Measurements from ENCODE around the gene OGFOD1.

OGFOD1 gene

DNA sequence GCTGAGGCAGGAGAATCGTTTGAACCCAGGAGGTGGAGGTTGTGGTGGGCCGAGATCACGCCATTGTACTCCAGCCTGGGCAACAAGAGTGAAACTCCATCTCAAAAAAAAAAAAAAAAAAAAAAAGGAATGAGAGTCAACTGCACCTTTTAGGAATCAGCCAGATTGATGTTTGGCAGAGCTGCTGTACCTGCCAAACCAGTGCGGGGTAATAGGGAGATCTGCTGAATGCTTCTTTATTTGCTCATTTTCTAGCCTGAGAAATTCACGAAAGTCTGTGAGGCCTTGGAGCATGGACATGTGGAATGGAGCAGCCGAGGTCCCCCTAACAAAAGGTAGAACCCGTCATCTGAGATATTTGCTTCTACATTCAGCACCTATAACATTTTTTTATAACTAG lies 18.4 kb downstream of the OGFOD1 start:
- no peak for TF ChIP-seq ZC3H10 (CRISPR knock-in tag; IDR thresholded peaks at IDR 0.05)
- no peak for TF ChIP-seq ZNF70 (CRISPR knock-in tag; IDR thresholded peaks at IDR 0.05)
- TF ChIP-seq OSR1 (CRISPR knock-in tag; IDR thresholded peaks at IDR 0.05) = no peak
- no peak for TF ChIP-seq ARNTL (CRISPR knock-in tag; IDR thresholded peaks at IDR 0.05; ENCODE audit: borderline replicate concordance, low read depth)
- TF ChIP-seq RARB (CRISPR knock-in tag; IDR thresholded peaks at IDR 0.05) = no peak
- ATAC-seq = no peak

DNA sequence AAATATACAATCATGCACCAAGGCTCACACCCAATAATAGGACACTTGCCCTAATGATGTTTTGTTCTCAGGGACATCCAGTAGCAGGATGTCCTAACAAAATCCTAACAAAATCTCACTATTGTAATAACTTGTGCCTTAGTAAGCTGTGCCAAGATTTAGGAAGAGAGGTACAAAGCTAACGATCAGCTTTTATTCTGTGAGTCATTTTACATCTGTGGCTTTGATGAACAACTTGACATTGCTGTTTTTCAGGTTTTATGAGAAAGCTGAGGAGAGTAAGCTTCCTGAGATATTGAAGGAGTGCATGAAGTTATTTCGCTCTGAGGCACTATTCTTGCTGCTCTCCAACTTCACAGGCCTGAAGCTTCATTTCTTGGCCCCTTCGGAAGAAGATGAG lies 18.9 kb downstream of the OGFOD1 start:
- TF ChIP-seq SNAI2 (CRISPR knock-in tag; IDR thresholded peaks at IDR 0.05) (no peak), ZFP3 (CRISPR knock-in tag; IDR thresholded peaks at IDR 0.05) (no peak), PPARA (CRISPR knock-in tag; IDR thresholded peaks at IDR 0.05; ENCODE audit: borderline replicate concordance) (no peak)
- TF ChIP-seq, protein P1, sequence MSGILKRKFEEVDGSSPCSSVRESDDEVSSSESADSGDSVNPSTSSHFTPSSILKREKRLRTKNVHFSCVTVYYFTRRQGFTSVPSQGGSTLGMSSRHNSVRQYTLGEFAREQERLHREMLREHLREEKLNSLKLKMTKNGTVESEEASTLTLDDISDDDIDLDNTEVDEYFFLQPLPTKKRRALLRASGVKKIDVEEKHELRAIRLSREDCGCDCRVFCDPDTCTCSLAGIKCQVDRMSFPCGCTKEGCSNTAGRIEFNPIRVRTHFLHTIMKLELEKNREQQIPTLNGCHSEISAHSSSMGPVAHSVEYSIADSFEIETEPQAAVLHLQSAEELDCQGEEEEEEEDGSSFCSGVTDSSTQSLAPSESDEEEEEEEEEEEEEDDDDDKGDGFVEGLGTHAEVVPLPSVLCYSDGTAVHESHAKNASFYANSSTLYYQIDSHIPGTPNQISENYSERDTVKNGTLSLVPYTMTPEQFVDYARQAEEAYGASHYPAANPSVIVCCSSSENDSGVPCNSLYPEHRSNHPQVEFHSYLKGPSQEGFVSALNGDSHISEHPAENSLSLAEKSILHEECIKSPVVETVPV (CRISPR knock-in tag; IDR thresholded peaks at IDR 0.05) = no peak
- no peak for ATAC-seq

DNA sequence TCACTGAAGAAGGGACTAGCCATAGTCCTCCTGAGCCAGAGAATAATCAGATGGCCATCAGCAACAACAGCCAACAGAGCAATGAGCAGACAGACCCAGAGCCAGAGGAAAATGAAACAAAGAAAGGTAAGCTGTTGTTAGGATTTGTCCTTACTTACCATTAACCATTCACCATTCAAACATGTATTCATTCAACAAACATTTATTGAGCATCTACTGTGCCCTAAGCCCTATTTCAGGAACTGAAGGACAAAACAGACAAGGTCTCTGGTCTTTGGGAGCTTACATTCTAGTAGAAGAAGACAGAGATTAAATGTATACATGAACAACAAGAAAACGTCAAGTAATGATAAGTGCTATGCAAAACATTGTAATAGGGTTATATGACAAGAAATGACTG lies 19.3 kb downstream of the OGFOD1 start:
- no peak for TF ChIP-seq TCF4 (CRISPR knock-in tag; IDR thresholded peaks at IDR 0.05; ENCODE audit: borderline replicate concordance)
- ATAC-seq = no peak

DNA sequence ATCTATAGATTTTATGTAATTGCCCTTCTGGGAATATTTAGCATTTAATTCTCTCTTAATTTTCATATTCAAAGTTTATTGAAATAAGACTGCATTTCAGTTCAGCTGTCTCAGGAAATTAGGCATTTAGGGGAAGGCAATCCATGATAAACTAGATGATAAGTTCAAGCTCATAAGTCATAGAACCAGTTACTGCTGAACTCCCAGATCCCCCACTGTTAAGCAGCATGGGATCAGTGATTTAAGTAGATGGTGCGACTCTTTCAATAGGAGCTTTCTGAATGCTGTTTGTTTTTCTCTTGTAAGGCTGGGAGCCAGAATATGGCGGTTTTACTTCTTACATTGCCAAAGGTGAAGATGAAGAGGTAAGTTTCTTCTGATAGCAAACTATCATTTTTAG lies 23.8 kb downstream of the OGFOD1 start:
- TF ChIP-seq, protein P2, sequence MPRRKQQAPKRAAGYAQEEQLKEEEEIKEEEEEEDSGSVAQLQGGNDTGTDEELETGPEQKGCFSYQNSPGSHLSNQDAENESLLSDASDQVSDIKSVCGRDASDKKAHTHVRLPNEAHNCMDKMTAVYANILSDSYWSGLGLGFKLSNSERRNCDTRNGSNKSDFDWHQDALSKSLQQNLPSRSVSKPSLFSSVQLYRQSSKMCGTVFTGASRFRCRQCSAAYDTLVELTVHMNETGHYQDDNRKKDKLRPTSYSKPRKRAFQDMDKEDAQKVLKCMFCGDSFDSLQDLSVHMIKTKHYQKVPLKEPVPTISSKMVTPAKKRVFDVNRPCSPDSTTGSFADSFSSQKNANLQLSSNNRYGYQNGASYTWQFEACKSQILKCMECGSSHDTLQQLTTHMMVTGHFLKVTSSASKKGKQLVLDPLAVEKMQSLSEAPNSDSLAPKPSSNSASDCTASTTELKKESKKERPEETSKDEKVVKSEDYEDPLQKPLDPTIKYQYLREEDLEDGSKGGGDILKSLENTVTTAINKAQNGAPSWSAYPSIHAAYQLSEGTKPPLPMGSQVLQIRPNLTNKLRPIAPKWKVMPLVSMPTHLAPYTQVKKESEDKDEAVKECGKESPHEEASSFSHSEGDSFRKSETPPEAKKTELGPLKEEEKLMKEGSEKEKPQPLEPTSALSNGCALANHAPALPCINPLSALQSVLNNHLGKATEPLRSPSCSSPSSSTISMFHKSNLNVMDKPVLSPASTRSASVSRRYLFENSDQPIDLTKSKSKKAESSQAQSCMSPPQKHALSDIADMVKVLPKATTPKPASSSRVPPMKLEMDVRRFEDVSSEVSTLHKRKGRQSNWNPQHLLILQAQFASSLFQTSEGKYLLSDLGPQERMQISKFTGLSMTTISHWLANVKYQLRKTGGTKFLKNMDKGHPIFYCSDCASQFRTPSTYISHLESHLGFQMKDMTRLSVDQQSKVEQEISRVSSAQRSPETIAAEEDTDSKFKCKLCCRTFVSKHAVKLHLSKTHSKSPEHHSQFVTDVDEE (CRISPR knock-in tag; IDR thresholded peaks at IDR 0.05) = no peak
- TF ChIP-seq, protein P3, sequence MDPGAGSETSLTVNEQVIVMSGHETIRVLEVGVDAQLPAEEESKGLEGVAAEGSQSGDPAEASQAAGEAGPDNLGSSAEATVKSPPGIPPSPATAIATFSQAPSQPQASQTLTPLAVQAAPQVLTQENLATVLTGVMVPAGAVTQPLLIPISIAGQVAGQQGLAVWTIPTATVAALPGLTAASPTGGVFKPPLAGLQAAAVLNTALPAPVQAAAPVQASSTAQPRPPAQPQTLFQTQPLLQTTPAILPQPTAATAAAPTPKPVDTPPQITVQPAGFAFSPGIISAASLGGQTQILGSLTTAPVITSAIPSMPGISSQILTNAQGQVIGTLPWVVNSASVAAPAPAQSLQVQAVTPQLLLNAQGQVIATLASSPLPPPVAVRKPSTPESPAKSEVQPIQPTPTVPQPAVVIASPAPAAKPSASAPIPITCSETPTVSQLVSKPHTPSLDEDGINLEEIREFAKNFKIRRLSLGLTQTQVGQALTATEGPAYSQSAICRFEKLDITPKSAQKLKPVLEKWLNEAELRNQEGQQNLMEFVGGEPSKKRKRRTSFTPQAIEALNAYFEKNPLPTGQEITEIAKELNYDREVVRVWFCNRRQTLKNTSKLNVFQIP (CRISPR knock-in tag; IDR thresholded peaks at IDR 0.05; ENCODE audit: borderline replicate concordance, low read depth) = no peak
- TF ChIP-seq TOX (CRISPR knock-in tag; IDR thresholded peaks at IDR 0.05; ENCODE audit: borderline replicate concordance) (no peak), CSDC2 (CRISPR knock-in tag; IDR thresholded peaks at IDR 0.05) (no peak), RARB (CRISPR knock-in tag; IDR thresholded peaks at IDR 0.05) (no peak), ISL1 (CRISPR knock-in tag; IDR thresholded peaks at IDR 0.05) (no peak), ZFP30 (CRISPR knock-in tag; IDR thresholded peaks at IDR 0.05) (no peak), PPARA (CRISPR knock-in tag; IDR thresholded peaks at IDR 0.05; ENCODE audit: borderline replicate concordance) (no peak), BACH2 (CRISPR knock-in tag; IDR thresholded peaks at IDR 0.05; ENCODE audit: borderline replicate concordance) (no peak), ZNF70 (CRISPR knock-in tag; IDR thresholded peaks at IDR 0.05) (no peak)
- TF ChIP-seq, protein P4, sequence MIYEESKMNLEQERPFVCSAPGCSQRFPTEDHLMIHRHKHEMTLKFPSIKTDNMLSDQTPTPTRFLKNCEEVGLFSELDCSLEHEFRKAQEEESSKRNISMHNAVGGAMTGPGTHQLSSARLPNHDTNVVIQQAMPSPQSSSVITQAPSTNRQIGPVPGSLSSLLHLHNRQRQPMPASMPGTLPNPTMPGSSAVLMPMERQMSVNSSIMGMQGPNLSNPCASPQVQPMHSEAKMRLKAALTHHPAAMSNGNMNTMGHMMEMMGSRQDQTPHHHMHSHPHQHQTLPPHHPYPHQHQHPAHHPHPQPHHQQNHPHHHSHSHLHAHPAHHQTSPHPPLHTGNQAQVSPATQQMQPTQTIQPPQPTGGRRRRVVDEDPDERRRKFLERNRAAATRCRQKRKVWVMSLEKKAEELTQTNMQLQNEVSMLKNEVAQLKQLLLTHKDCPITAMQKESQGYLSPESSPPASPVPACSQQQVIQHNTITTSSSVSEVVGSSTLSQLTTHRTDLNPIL (CRISPR knock-in tag; IDR thresholded peaks at IDR 0.05; ENCODE audit: low read depth) = no peak
- no peak for ATAC-seq

DNA sequence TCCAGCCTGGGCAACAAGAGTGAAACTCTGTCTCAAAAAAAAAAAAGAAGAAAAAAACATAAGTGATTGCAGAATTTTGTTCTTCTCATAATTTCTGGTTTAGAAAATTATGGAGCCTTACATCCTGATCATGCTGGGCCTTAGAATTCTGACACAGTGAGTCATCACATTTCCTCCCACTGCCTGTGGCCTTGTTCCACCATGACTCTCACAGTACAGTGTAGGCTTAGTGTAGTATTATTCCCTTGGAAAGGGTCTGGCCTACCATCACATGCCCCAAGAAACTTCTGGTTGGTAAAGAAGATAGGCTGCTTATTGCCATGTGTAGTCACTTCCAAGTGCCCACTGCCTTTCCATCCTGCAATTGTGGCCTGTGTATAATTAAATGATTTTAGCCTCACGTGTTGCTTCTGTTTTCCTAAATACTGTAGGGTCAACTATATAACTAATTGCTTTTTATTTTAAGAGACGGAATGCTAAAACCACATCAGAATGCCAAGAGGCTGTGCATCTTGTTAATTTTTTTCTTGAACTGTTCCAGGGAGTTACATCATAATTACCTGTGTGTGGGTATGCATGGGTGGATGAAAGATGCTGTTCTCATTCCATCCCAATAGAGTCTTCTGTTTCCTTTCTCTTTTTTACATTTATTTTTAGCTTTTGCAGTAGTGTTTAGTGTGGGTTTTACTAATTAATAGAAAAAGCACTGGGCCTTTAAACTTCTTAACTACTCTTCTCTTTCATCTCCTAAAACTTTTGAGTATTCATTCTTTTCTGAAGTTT lies 25.9 kb downstream of the OGFOD1 start:
- ATAC-seq = peak; percentile 98
- TF ChIP-seq TOX (CRISPR knock-in tag; IDR thresholded peaks at IDR 0.05; ENCODE audit: borderline replicate concordance) (no peak), ZNF8 (CRISPR knock-in tag; IDR thresholded peaks at IDR 0.05) (no peak), ZNF70 (CRISPR knock-in tag; IDR thresholded peaks at IDR 0.05) (no peak), GLIS3 (CRISPR knock-in tag; IDR thresholded peaks at IDR 0.05) (no peak), RARB (CRISPR knock-in tag; IDR thresholded peaks at IDR 0.05) (no peak), ZNF565 (CRISPR knock-in tag; conservative IDR thresholded peaks at IDR 0.05; ENCODE audit: low read depth) (no peak), ZFP3 (CRISPR knock-in tag; IDR thresholded peaks at IDR 0.05) (no peak), ARNTL (CRISPR knock-in tag; IDR thresholded peaks at IDR 0.05; ENCODE audit: borderline replicate concordance, low read depth) (no peak), TCF4 (CRISPR knock-in tag; IDR thresholded peaks at IDR 0.05; ENCODE audit: borderline replicate concordance) (no peak), ISL1 (CRISPR knock-in tag; IDR thresholded peaks at IDR 0.05) (no peak), OSR1 (CRISPR knock-in tag; IDR thresholded peaks at IDR 0.05) (no peak)
- TF ChIP-seq, protein P1 (CRISPR knock-in tag; IDR thresholded peaks at IDR 0.05) = no peak
